Skeletal muscle satellite cell (primary cell): Measurements from ENCODE around the gene ZMYND8.
"Not testable (repeated sequence)": the region's sequence is repeated elsewhere in the genome, so short reads cannot be mapped to it uniquely, and the experiment has no call there.

Experiments
- H3K27me3 ChIP-seq: 2 replicates; pipeline ENCODE4 v1.7.0; 2013; ENCODE audit warnings: low read length; ENCODE audit not compliant: control insufficient read depth, insufficient read depth
- H3K36me3 ChIP-seq: 2 replicates; pipeline ENCODE4 v1.7.0; 2013; ENCODE audit warnings: mild to moderate bottlenecking, control low read depth, low read length; ENCODE audit not compliant: insufficient read depth
- H3K4me1 ChIP-seq: 2 replicates; pipeline ENCODE4 v1.7.0; 2013; ENCODE audit warnings: low read length; ENCODE audit not compliant: control insufficient read depth, insufficient read depth
- H3K4me2 ChIP-seq: 2 replicates; pipeline ENCODE4 v1.7.0; 2013; ENCODE audit warnings: mild to moderate bottlenecking, low read length
- H3K4me3 ChIP-seq: 2 replicates; pipeline ENCODE4 v1.7.0; 2013; ENCODE audit warnings: low read length
- H3K9ac ChIP-seq: 2 replicates; pipeline ENCODE4 v1.7.0; 2013; ENCODE audit warnings: mild to moderate bottlenecking, low read depth, low read length, moderate library complexity
- H3K9me3 ChIP-seq: replicated peaks from 2 replicates; pipeline ENCODE4 v1.7.0; 2013; ENCODE audit warnings: mild to moderate bottlenecking, control low read depth, low read length

The ZMYND8 gene

GRCh38 chr20:47216819-47217410, 139.6 kb downstream of the ZMYND8 start:
- no peak overlapping the region for H3K9ac ChIP-seq
- no peaks in the 10 kb centered on the region for H3K9me3 ChIP-seq
- H3K27me3 ChIP-seq = no peaks in the 10 kb centered on the region
- no peaks in the 10 kb centered on the region for H3K4me1 ChIP-seq
- H3K36me3 ChIP-seq = peaks cover 83% of the 10 kb centered on the region
- no peak overlapping the region for H3K4me2 ChIP-seq
- H3K4me3 ChIP-seq = no peak overlapping the region

GRCh38 chr20:47215653-47216397, 140.7 kb downstream of the ZMYND8 start:
- Histone ChIP-seq H3K9ac (no peak overlapping the region), H3K9me3 (no peaks in the 10 kb centered on the region), H3K4me1 (no peaks in the 10 kb centered on the region), H3K4me2 (no peak overlapping the region), H3K36me3 (peaks cover 84% of the 10 kb centered on the region), H3K4me3 (no peak overlapping the region), H3K27me3 (no peaks in the 10 kb centered on the region)

GRCh38 chr20:47213966-47214365, 142.5 kb downstream of the ZMYND8 start:
- Histone ChIP-seq H3K9me3 (no peaks in the 10 kb centered on the region), H3K4me3 (no peak overlapping the region), H3K27me3 (no peaks in the 10 kb centered on the region), H3K9ac (no peak overlapping the region), H3K4me1 (no peaks in the 10 kb centered on the region), H3K36me3 (peaks cover 88% of the 10 kb centered on the region), H3K4me2 (no peak overlapping the region)

DNA sequence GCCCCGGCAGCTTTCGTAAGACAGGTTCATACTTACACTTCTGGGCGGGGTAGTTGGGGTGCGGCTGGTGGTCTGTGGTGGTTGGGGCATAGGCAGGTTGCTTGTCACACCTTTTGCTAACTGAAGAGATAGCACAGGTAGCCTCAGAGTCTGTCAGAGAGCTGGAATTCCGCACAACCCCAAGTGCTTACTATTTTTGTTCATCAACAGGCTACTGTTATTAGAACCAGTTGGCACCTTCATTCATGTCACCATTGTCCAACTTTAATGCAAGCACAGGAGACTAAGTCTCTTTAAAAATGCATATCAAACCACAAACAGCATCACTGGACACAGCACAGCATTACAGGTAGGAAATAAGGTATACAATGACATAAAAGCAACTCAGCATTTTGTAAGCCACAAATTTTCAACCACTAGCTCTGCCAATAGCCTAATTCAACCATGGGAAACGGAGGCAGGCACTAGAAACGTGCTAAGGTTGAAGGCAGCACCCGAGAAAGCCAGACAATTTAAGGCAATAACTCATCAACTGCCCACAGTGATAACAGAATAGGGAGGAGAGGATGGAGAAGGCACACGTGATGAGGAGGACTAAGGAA, 143.8 kb downstream of the ZMYND8 start:
- H3K9ac ChIP-seq = no peak overlapping the region
- no peak overlapping the region for H3K4me2 ChIP-seq
- no peaks in the 10 kb centered on the region for H3K9me3 ChIP-seq
- no peaks in the 10 kb centered on the region for H3K4me1 ChIP-seq
- peaks cover 85% of the 10 kb centered on the region for H3K36me3 ChIP-seq
- H3K4me3 ChIP-seq = no peak overlapping the region
- H3K27me3 ChIP-seq = no peaks in the 10 kb centered on the region

- H3K9ac ChIP-seq = no peak overlapping the region
- no peak overlapping the region for H3K4me2 ChIP-seq
- H3K4me3 ChIP-seq = no peak overlapping the region
- no peaks in the 10 kb centered on the region for H3K9me3 ChIP-seq
- peaks cover under 1% of the 10 kb centered on the region for H3K4me1 ChIP-seq
- H3K27me3 ChIP-seq = no peaks in the 10 kb centered on the region
- H3K36me3 ChIP-seq = peaks cover 74% of the 10 kb centered on the region
Measured at GRCh38 chr20:47211036-47211435, 145.5 kb downstream of the ZMYND8 start.

GRCh38 chr20:47210470-47210869, 146.0 kb downstream of the ZMYND8 start:
- no peaks in the 10 kb centered on the region for H3K9me3 ChIP-seq

GRCh38 chr20:47209982-47210381, 146.5 kb downstream of the ZMYND8 start:
- Histone ChIP-seq H3K27me3 (no peaks in the 10 kb centered on the region), H3K36me3 (peaks cover 66% of the 10 kb centered on the region), H3K4me2 (no peak overlapping the region), H3K4me3 (no peak overlapping the region), H3K4me1 (peaks cover 7% of the 10 kb centered on the region), H3K9me3 (no peaks in the 10 kb centered on the region), H3K9ac (no peak overlapping the region)

More at GRCh38 chr20:47210470-47210869, 146.0 kb downstream of the ZMYND8 start:
- H3K4me3 ChIP-seq = no peak overlapping the region
- H3K4me1 ChIP-seq = peaks cover 6% of the 10 kb centered on the region
- peaks cover 68% of the 10 kb centered on the region for H3K36me3 ChIP-seq
- no peaks in the 10 kb centered on the region for H3K27me3 ChIP-seq
- no peak overlapping the region for H3K9ac ChIP-seq
- no peak overlapping the region for H3K4me2 ChIP-seq

GRCh38 chr20:47208534-47209174, 147.8 kb downstream of the ZMYND8 start:
- H3K9ac ChIP-seq = no peak overlapping the region
- H3K9me3 ChIP-seq = no peaks in the 10 kb centered on the region
- H3K4me3 ChIP-seq = no peak overlapping the region
- peaks cover 54% of the 10 kb centered on the region for H3K36me3 ChIP-seq
- H3K4me2 ChIP-seq = no peak overlapping the region
- H3K27me3 ChIP-seq = no peaks in the 10 kb centered on the region
- peaks cover 7% of the 10 kb centered on the region for H3K4me1 ChIP-seq

DNA sequence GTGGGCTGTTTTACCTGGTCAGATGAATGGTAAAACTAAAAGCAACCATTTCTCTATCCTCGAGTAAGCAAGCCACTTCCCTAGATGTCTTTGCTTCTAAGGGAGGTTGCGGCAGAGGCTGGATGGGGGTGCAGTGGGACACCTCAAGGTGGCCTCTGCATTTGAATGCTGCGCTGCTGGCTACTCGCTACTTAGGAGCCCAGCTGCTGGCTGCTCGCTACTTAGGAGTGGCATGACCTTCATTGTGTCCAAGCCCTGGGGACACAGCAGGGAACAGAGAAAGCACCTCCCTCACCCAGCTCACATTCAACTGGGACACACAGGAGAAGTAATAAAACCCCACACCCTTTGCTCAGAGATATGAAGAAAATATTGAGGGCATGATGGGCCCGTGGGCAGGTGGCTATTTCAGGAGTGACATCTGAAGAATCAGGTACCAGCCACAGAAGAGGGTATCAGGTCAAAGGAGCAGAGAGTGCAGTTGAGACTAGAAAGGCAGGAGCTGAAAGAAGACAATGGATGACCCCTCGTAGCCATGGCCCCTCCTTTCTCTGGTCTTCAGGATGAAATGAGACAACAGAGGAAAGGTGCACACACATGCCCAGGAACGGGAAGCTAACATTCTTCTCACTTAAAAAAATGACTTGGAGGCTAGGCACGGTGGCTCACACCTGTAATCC, 149.4 kb downstream of the ZMYND8 start:
- H3K4me1 ChIP-seq = peaks cover 7% of the 10 kb centered on the region
- peaks cover 38% of the 10 kb centered on the region for H3K36me3 ChIP-seq
- no peak overlapping the region for H3K4me2 ChIP-seq
- H3K27me3 ChIP-seq = no peaks in the 10 kb centered on the region
- no peaks in the 10 kb centered on the region for H3K9me3 ChIP-seq
- H3K4me3 ChIP-seq = no peak overlapping the region
- H3K9ac ChIP-seq = no peak overlapping the region

- peaks cover 33% of the 10 kb centered on the region for H3K36me3 ChIP-seq
Measured at GRCh38 chr20:47206552-47206951, 149.9 kb downstream of the ZMYND8 start.

DNA sequence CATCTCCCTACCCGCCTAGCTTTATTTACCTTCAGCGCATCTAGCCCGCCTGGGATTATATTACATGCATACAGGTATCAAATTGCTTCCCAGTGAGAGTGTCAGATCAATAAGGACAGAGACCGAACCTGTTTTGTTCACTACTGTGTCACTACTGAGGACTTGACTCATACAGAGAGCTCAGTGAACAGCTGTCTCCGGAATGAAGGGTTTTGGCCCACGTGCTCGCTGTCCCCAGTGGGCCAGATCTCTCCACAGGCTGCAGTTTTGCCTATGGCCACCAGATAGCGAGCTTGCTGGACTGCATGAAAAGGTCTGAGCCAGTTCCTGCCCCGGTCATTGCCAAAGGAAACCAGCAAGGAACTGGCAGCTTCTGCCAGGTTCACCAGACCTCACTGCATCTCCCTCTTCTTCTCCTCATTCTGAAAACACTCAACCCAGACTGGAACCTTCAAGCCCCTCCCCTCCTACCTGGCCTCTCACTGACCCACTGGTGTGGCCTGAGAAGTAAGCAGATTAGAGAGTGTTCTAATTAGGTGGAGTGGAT, 150.8 kb downstream of the ZMYND8 start:
- no peak overlapping the region for H3K9ac ChIP-seq
- H3K4me1 ChIP-seq = peaks cover 7% of the 10 kb centered on the region
- no peaks in the 10 kb centered on the region for H3K9me3 ChIP-seq
- no peaks in the 10 kb centered on the region for H3K27me3 ChIP-seq
- H3K4me2 ChIP-seq = no peak overlapping the region
- H3K36me3 ChIP-seq = peaks cover 24% of the 10 kb centered on the region
- no peak overlapping the region for H3K4me3 ChIP-seq

More at GRCh38 chr20:47206552-47206951, 149.9 kb downstream of the ZMYND8 start:
- not testable (repeated sequence) for H3K4me3 ChIP-seq, H3K9me3 ChIP-seq, H3K9ac ChIP-seq, H3K4me2 ChIP-seq, H3K4me1 ChIP-seq, H3K27me3 ChIP-seq
